ENCODE measurements around the gene FAM149A. TPM values are rescaled to one million over a fixed set of nuclear protein-coding genes. Genes with fewer than 3 reads are reported as not detected.

Gene FAM149A
- total and polyA plus RNA-seq, 8 donors, result 11.9 to 31.4 (median 20.6) TPM

DNA sequence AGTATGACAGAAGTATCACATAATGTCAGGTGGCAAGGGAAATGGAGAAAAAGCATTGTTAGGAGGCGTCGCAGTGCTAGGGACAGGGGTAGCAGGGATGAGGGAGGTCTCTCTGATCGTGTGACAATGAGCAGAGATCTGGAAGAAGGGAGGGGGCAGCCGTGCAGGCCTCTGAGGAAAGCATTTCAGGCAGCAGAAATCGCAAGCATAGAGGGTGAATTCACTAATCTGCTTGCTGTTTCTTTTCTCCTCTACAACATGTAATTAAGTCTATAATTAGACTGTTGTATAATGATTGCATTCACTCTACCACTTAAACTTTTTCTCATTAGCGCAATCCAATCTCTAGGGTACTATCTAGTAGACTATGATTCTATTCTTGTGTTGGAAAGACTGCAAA, 96.0 kb downstream of the FAM149A start:
- 86 to 90% methylated on average over 6 of the region's 6 CpGs for WGBS, 2 donors
- H3K27me3 ChIP-seq, result no peaks in the 10 kb centered on the region
- H3K36me3 ChIP-seq, result peaks cover 0 to 4% (median 2%) of the 10 kb centered on the region in 3 donors
- intact Hi-C loops (cut with DNase I), result no loop called here
- no peaks in the 10 kb centered on the region for H3K4me1 ChIP-seq
- TF ChIP-seq, protein P1, sequence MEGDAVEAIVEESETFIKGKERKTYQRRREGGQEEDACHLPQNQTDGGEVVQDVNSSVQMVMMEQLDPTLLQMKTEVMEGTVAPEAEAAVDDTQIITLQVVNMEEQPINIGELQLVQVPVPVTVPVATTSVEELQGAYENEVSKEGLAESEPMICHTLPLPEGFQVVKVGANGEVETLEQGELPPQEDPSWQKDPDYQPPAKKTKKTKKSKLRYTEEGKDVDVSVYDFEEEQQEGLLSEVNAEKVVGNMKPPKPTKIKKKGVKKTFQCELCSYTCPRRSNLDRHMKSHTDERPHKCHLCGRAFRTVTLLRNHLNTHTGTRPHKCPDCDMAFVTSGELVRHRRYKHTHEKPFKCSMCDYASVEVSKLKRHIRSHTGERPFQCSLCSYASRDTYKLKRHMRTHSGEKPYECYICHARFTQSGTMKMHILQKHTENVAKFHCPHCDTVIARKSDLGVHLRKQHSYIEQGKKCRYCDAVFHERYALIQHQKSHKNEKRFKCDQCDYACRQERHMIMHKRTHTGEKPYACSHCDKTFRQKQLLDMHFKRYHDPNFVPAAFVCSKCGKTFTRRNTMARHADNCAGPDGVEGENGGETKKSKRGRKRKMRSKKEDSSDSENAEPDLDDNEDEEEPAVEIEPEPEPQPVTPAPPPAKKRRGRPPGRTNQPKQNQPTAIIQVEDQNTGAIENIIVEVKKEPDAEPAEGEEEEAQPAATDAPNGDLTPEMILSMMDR (IDR thresholded peaks at IDR 0.05), result no peak
- no peak overlapping the region for H3K4me3 ChIP-seq
- ATAC-seq (no peak), FAIRE-seq (no peak), DNase-seq (no peak)
- no peak overlapping the region for H3K27ac ChIP-seq
- no peaks in the 10 kb centered on the region for H3K9me3 ChIP-seq

DNA sequence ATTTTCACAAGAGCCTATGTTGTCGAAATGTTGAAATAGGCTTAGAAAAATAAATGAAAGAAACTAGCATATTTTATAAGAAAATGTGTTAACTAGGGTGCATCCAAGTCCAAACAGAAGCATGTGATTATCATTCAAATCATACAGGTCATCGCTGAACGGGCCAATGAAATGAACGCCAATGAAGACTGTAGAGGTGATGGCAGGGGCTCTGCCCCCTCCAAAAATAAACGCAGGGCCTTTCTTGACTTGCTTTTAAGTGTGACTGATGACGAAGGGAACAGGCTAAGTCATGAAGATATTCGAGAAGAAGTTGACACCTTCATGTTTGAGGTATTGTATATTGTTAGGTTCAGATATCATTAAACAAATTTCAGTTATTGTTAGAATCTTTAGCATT, 96.5 kb downstream of the FAM149A start:
- TF ChIP-seq, protein P1 (IDR thresholded peaks at IDR 0.05), result no peak
- no peak overlapping the region for H3K4me3 ChIP-seq
- WGBS, 2 donors, result 85 to 94% methylated on average over 7 of the region's 7 CpGs
- peaks cover 0 to 7% (median 4%) of the 10 kb centered on the region in 3 donors for H3K36me3 ChIP-seq
- intact Hi-C loops (cut with DNase I), result no loop called here
- no peaks in the 10 kb centered on the region for H3K27me3 ChIP-seq
- DNase-seq (no peak), FAIRE-seq (no peak), ATAC-seq (no peak)
- no peaks in the 10 kb centered on the region for H3K9me3 ChIP-seq
- H3K27ac ChIP-seq, result no peak overlapping the region
- no peaks in the 10 kb centered on the region for H3K4me1 ChIP-seq

DNA sequence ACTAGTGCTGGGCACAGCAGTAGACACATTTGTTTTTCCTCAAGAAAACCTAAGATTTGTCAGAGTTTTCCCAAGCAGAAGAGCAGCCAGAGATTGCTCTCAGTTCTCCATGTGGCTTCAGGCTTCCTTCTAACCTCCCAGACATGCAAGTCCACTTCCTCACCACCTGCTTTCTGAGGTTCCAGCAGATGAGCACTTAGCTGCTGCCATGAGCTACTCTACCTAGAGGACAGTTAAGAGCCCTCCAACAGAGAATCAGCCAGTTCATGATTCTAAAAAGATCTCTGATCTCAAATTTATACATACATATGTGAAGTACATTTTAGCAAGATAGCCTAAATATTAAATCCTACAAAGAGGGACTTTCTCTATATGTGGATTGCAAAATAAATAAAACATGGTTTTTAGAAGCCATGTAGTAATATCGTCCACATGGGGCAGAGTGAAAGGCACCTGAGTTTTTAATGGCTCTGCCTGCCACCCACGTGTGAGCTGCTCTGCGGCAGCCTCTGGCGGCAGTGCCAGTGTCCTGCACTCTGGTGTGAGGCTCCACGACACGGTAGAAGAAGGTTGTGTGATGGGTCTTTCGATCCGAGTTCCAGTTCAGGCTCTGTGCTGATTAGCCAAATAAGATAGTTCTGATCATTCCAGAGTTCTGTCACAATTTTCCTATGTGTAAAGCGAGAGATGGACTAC, 97.2 kb downstream of the FAM149A start:
- peak; percentile 91 to 99 (median 94) for ATAC-seq
- DNase-seq, result peak; percentile 38 to 74 (median 63)
- H3K4me1 ChIP-seq, result no peaks in the 10 kb centered on the region
- no peak overlapping the region for H3K4me3 ChIP-seq
- WGBS, 2 donors, result 22 to 29% methylated on average over 9 of the region's 9 CpGs
- H3K27ac ChIP-seq, result no peak overlapping the region
- H3K9me3 ChIP-seq, result no peaks in the 10 kb centered on the region
- H3K36me3 ChIP-seq, result peaks cover 0 to 7% (median 4%) of the 10 kb centered on the region in 3 donors
- FAIRE-seq, result peak; percentile 29
- no peaks in the 10 kb centered on the region for H3K27me3 ChIP-seq
- intact Hi-C loops (cut with DNase I), result no loop called here
- TF ChIP-seq, protein P1 (IDR thresholded peaks at IDR 0.05), result peak; percentile 16 to 68 (median 56)

DNA sequence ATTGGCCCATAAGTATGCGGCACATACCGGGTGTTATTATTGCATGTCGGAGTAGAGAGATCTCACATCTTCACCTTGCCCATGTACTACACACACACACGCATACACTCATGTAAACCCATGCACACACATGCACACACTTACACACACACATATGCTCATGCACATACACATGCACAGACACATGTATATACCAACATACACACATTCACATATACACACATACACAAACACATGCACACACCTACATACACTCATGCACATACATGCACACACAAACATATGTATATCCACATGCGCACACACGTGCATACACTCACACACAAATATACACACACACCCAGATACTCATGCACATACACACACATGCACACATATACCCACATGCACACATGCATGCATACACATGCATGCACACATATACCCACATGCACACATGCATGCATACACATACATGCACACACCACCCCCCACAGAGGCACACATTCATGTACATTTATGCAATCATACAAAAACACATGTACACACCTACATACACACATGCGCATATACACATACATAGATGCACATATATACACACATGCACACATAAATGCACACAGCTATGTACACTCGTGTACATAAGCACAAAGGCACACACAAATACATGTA, 98.1 kb downstream of the FAM149A start:
- ATAC-seq, result no peak
- H3K36me3 ChIP-seq, result peaks cover 0 to 7% (median 4%) of the 10 kb centered on the region in 3 donors
- no peaks in the 10 kb centered on the region for H3K4me1 ChIP-seq
- FAIRE-seq, result no peak
- no peaks in the 10 kb centered on the region for H3K9me3 ChIP-seq
- no peak overlapping the region for H3K27ac ChIP-seq
- intact Hi-C loops (cut with DNase I), result no loop called here
- WGBS, 2 donors, result 82 to 94% methylated on average over 8 of the region's 8 CpGs
- H3K27me3 ChIP-seq, result no peaks in the 10 kb centered on the region
- no peak overlapping the region for H3K4me3 ChIP-seq
- TF ChIP-seq, protein P1 (IDR thresholded peaks at IDR 0.05), result no peak
- no peak for DNase-seq

DNA sequence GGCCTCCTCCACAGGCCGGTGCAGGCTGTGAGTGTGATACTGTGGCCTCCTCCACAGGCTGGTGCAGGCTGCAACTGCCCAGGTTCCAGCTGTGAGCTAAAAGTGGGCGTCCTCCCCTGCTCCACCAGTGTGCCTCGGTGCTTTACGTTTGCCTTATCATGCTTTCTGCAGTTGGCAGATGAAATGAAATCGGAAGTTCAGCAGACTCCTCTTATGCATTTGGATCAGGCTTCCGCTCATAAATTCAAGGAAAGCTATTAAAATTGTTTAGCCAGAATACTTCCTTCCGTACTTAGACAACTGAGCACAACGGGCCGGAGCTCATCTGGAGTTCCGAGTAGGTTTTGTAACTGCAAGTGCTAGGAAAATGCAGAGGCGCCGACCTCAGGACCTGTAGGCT, 98.9 kb downstream of the FAM149A start:
- Histone ChIP-seq H3K4me3 (no peak overlapping the region), H3K4me1 (no peaks in the 10 kb centered on the region), H3K27ac (peak overlapping the region in 1 of 4 donors; percentile 60), H3K36me3 (peaks cover 0 to 7% (median 4%) of the 10 kb centered on the region in 3 donors), H3K27me3 (no peaks in the 10 kb centered on the region), H3K9me3 (no peaks in the 10 kb centered on the region)
- WGBS, 2 donors, result 68 to 70% methylated on average over 12 of the region's 12 CpGs
- DNase-seq (peak in 1 of 6 donors; percentile 30), ATAC-seq (peak in 2 of 4 donors; percentile 12 to 20), FAIRE-seq (no peak)
- intact Hi-C loops (cut with DNase I), result no loop called here
- TF ChIP-seq, protein P1 (IDR thresholded peaks at IDR 0.05), result no peak
